ENCODE measurements around the gene TBC1D22A. TPM values are rescaled to one million over a fixed set of nuclear protein-coding genes. Genes with fewer than 3 reads are reported as not detected.

The TBC1D22A gene
- total and polyA plus RNA-seq, 9 of the 15 experiments (the other 6 are each of a cell fraction or from before 2014, with no cell fraction given) = 0.20 to 11.5 (median 5.2) TPM

DNA sequence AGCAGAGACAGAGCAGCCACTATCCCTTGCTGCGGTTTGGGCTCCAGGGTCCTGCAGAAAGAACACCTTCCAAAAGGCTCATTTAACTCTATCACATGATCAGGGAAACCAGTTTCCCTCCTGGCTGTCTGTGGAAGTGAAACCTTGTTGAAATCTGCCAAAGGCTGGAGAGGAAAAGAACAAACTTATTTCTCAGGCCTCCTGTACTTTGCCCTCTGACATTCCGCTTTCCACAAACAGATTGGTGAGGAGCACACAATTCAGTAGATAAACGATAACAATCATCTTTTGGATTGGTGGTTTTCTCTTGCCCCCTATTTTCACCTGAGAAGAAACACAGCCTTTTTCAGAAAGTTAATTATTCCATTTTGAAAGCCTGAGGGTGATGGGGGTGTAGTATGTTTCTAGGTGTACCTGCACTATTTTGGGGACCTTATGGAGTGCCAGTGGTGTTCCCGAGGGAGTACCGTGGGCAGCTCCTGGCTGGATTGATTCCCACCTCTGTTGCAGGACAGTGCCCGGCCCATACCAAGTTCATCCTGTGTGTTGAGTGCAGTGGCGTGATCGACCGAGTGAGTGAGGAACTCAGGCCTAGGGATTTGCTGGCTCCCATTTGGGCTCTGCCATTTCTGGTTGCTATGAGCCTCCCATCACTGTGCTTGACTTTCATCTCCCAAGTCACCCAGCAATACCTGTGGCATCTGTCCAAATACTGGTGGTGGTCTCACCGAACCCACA, 102.0 kb downstream of the TBC1D22A start (continued):
- TF ChIP-seq, protein P1, sequence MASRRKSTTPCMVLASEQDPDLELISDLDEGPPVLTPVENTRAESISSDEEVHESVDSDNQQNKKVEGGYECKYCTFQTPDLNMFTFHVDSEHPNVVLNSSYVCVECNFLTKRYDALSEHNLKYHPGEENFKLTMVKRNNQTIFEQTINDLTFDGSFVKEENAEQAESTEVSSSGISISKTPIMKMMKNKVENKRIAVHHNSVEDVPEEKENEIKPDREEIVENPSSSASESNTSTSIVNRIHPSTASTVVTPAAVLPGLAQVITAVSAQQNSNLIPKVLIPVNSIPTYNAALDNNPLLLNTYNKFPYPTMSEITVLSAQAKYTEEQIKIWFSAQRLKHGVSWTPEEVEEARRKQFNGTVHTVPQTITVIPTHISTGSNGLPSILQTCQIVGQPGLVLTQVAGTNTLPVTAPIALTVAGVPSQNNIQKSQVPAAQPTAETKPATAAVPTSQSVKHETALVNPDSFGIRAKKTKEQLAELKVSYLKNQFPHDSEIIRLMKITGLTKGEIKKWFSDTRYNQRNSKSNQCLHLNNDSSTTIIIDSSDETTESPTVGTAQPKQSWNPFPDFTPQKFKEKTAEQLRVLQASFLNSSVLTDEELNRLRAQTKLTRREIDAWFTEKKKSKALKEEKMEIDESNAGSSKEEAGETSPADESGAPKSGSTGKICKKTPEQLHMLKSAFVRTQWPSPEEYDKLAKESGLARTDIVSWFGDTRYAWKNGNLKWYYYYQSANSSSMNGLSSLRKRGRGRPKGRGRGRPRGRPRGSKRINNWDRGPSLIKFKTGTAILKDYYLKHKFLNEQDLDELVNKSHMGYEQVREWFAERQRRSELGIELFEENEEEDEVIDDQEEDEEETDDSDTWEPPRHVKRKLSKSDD (conservative IDR thresholded peaks at IDR 0.05; ENCODE audit: low read length) = no peak
- no peak for TF ChIP-seq KDM4B (IDR thresholded peaks at IDR 0.05; ENCODE audit: borderline replicate concordance in 2 of 2, low read depth in 1 of 2)
- no peak for TF ChIP-seq NCOA4 (IDR thresholded peaks at IDR 0.05; ENCODE audit: partially characterized antibody)

DNA sequence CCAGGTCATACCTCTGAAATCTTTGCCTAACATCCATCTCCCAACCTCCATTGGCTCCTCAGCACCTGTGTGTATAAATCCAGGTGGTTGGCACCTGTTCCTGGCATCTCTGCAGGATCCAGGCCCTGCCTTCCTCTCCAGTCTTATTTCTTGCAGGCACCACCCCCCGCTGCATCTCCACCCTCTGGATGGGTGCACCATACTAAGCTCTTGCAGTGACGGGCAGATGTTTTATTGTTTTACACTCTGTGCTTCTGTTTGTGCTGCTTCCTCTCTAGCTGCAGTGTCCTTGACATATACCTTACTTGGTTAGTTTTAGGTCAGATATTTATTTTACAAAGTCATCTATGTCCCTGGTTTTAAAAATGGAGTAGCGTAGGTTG, 102.6 kb downstream of the TBC1D22A start:
- Histone ChIP-seq H3K36me3 (ENCODE audit: control insufficient read depth, insufficient read depth, low read length) (no peaks in the 10 kb centered on the region), H2AFZ (ENCODE audit: low read depth, low read length) (no peak overlapping the region), H3K9me1 (ENCODE audit: control insufficient read depth, insufficient read depth, low read length) (no peaks in the 10 kb centered on the region), H3K4me1 (replicated peaks in 1 of 2; ENCODE audit: control insufficient read depth in 2 of 2, insufficient read depth in 2 of 2, low read length in 2 of 2) (no peaks in the 10 kb centered on the region; a peak in 2 of 5 replicates), H3K9ac (ENCODE audit: insufficient read depth in 1 of 2, low read depth in 2 of 2, low read length in 2 of 2) (no peak overlapping the region), H3K27me3 (ENCODE audit: control insufficient read depth in 2 of 2, insufficient read depth in 2 of 2, low read length in 2 of 2) (no peaks in the 10 kb centered on the region), H3K79me2 (ENCODE audit: control insufficient read depth, insufficient read depth, low read length) (no peaks in the 10 kb centered on the region), H3K4me2 (ENCODE audit: insufficient read depth, low read length) (no peak overlapping the region), H3K9me3 (replicated peaks; ENCODE audit: control insufficient read depth, insufficient read depth, low read depth, low read length) (no peaks in the 10 kb centered on the region), H3K27ac (ENCODE audit: extremely low read depth, low read depth, low read length) (no peak overlapping the region), H4K20me1 (replicated peaks; ENCODE audit: control insufficient read depth, insufficient read depth, low read length) (no peaks in the 10 kb centered on the region), H3K4me3 (no peak overlapping the region)
- ChIA-PET CTCF (ENCODE audit: low intra/inter-chr PET ratio) (no interaction called here), POLR2A (interaction anchor here (0.7 kb wide), 1 partner anchor 11 kb away, joined by 3 read pairs; no protein-coding TSS in a partner anchor)
- DNase-seq (ENCODE audit: extremely low read depth in 1 of 4, low spot score in 3 of 4) (no peak), ATAC-seq (no peak), FAIRE-seq (no peak)
- WGBS (ENCODE audit: insufficient coverage, low coverage, missing lambda C conversion rate) = 74% methylated on average over 3 of the region's 3 CpGs
- in situ Hi-C loops (cut with MboI) = no loop called here
- BruUV-seq (replicated peaks) = no TSS peak
- intact Hi-C loops (cut with micrococcal nuclease) = no loop called here
- TF ChIP-seq ZNF253 (CRISPR knock-in tag; conservative IDR thresholded peaks at IDR 0.05) = no peak
- TF ChIP-seq, protein P2, sequence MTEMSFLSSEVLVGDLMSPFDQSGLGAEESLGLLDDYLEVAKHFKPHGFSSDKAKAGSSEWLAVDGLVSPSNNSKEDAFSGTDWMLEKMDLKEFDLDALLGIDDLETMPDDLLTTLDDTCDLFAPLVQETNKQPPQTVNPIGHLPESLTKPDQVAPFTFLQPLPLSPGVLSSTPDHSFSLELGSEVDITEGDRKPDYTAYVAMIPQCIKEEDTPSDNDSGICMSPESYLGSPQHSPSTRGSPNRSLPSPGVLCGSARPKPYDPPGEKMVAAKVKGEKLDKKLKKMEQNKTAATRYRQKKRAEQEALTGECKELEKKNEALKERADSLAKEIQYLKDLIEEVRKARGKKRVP (CRISPR knock-in tag; IDR thresholded peaks at IDR 0.05) = no peak
- no peak for TF ChIP-seq MEF2A (IDR thresholded peaks at IDR 0.05; ENCODE audit: control insufficient read depth, low read depth, low read length)
- no peak for TF ChIP-seq ZNF75A (CRISPR knock-in tag; IDR thresholded peaks at IDR 0.05)
- no peak for TF ChIP-seq ZNF133 (CRISPR knock-in tag; IDR thresholded peaks at IDR 0.05)
- TF ChIP-seq, protein P3, sequence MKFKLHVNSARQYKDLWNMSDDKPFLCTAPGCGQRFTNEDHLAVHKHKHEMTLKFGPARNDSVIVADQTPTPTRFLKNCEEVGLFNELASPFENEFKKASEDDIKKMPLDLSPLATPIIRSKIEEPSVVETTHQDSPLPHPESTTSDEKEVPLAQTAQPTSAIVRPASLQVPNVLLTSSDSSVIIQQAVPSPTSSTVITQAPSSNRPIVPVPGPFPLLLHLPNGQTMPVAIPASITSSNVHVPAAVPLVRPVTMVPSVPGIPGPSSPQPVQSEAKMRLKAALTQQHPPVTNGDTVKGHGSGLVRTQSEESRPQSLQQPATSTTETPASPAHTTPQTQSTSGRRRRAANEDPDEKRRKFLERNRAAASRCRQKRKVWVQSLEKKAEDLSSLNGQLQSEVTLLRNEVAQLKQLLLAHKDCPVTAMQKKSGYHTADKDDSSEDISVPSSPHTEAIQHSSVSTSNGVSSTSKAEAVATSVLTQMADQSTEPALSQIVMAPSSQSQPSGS (CRISPR knock-in tag; IDR thresholded peaks at IDR 0.05) = no peak
- TF ChIP-seq SUPT5H (IDR thresholded peaks at IDR 0.05) = no peak
- no peak for TF ChIP-seq ZNF12 (CRISPR knock-in tag; IDR thresholded peaks at IDR 0.05)
- no peak for TF ChIP-seq TRIM24 (IDR thresholded peaks at IDR 0.05)
- no peak for TF ChIP-seq EHMT2 (IDR thresholded peaks at IDR 0.05)
- TF ChIP-seq NUFIP1 (IDR thresholded peaks at IDR 0.05; ENCODE audit: partially characterized antibody) = no peak
- TF ChIP-seq NCOA1 (IDR thresholded peaks at IDR 0.05; ENCODE audit: low read depth) = no peak
- no peak for TF ChIP-seq SIN3B (IDR thresholded peaks at IDR 0.05; ENCODE audit: low read depth)

All from K562 (cell line).